ENCODE results near the gene WDR7.
"Not testable (repeated sequence)": the region's sequence is repeated elsewhere in the genome, so short reads cannot be mapped to it uniquely, and the experiment has no call there.

Gene WDR7

DNA sequence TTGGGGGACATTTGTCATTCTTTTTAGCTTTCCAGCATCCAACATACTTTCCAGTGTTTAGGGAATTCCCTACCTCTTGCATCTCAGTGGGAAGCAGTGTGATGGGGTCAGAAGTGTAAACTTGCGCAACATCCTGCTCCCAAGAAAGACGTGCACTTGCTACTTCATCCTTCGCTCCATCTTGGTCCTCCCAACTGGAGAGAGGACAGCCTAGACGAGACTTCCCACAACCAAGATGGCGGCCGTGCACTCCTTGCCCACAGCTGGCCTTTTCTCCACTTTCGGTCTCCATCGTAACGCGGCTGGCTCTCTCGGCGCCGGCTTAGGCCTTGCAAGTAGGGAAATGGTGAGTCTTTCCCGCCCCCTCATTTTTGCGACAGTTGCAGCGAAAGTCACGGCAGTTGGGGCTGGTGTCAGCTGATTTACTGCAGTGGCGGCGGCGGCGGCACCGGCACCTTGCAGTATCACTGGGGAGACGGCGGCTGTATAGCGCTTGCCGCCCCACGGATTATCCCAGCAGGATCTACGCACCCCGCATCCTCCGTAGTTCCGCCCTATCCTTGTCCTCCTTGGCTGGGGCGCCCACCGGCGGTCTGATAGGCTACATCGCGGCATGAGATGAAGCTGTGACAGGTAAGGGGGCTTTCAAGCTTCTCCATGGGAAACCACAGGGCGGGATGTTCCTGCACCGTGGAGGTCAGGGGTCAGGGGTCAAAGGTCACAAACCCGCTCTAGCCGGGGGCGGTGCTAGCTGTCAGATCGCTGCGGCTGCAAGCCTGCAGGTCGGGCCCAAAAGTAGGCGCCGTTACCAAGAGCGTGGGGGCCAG, at the start of gene WDR7:
Gene WDR7, plus strand, starts transcription at position 416 of the 827 bp plus-strand sequence. CDS start 21,157 bp downstream, outside the sequence.
- DNase-seq, result peak; percentile 97

DNA sequence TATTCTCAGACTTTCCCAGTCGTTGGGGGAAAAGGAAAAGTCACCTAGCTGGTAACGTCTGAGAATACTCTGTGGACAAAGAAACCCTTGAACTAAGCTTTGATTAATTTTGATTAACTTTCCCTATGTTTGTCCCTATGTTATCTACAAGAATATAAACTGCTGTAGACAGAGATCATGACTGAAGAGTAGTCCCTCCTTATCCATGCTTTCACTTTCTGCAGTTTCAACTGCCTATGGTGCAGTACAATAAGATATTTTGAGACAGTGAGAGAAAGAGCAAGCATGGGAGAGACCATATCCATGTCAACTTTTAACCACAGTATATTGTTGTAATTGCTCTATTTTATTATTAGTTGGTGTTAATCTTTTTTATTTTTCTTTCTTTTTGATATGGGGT, 44.5 kb upstream of the WDR7 start:
- DNase-seq, result no peak

DNA sequence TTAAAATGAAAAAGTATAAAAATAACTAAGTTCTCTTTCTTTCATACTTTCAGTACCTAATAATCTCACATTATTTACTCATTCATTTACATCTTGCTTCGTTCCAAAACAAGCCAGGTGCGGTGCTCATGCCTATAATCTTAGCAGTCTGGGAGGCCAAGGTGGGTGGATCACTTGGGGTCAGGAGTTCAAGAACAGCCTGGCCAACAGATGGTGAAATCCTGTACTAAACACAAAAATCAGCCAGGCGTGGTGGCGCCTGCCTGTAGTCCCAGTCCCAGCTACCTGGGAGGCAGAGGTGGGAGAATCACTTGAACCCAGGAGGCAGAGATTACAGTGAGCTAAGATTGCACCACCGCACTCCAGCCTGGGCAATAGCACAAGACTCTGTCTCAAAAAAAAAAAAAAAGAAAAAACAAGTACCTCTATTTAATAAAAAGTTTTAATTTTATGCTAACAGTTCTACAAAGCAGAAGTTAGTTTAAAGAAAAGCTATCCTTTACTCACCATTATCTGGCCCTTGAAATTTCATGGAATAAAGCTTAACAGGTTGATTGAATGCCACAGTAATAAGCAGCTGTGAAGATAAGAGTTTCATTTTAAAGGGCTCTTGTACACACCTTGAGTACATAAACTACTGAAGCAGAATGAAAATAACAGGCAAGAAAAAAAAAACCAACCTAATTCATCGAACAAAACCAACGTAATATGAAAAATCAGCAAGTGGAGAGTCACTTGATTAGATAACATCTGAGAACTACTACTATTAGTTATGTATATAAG, 35.2 kb upstream of the WDR7 start:
- DNase-seq, result no peak

DNA sequence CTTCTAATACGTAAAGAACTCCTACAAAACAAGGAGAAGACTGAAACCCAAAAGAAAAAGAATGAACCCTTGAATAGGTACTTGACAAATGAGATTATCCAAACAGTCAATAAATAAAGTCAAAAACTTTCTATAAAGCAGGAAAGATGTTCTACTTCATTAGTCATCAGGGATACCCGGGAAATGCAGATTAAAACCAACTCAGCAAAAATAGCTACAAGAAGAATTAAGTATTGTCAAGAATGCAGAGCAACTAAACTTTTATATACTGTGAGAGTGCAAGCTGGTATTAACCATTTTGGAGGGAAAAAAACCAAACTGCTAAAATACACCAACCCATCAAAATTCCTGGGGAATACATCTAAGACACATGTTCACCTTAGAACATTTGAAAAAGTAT, 23.2 kb upstream of the WDR7 start:
- no peak for DNase-seq

DNA sequence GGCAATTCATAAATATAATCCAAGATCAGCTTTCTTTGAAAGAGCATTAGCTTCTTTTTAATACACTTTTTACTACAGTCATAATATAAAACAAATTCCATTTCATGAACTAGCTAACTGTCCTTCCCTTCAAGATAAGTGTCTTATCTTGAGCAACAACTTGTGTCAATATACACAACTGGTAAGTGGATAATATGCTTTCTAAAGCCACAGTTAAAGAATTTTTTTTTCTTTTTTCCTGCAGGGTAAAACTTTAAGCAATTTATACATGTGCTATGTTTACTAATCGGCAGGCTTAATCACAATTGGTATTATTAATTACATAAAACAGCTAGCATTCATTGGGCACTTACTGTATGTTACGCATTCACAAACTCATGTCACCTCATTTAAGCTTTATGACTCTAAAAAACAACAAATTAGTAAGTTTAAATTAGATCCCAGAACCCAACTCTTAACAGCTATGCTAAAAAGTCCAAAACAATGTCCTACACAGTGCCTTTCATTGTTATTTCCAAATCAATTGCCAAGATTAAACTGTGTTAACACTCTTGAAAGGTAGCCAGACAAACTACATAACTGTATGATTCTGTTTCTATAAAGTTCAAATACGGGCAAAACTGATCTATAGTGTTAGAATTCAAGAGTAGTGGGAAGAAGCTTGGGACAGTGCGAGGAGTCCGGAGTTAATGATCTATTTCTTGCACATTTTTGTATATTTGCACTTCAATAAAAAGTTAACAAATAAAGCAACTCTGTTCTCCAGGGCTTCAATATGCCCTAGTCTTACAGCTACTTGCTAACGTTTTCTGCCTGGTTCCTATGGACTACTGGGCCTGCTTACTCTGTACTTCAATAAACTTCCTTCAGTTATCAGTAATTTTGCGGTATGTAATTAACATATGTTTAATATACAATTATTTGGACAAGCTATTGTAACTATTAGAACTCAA, 18.8 kb upstream of the WDR7 start:
- DNase-seq, result no peak

DNA sequence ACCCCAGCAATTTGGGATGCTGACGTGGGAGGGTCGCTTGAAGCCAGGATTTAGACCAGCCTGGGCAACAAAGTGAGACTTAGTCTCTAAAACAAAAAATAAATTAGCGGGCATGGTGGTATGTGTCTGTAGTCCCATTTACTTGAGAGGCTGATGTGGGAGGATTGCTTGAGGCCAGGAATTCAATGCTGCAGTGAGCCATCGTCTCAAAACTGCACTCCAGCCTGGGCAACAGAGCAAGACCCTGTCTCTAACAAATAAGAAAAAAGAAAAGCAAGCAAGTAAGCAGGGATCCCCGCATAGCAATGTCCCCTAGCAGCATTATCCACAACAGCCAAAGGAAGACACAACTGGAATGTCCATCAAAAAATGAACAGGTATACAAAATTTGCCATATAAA, 16.2 kb upstream of the WDR7 start:
- no peak for DNase-seq

DNA sequence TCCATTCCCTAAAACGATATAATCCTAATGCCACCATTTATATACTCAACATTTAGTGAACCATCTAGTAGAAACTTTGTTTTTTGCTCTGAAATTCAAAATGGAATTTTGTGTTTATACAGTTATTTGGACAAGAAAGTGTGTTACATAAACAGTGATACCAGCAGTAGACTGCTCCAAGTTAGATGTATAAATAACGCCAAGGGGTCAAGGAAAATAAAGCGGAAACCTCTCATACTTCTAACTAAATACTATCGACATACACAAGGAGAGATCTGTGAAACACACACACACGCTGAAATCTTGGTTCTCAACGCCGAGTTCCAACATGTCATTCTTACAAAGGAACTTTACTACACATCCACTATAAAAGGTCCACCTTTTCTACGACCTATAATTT, 14.0 kb upstream of the WDR7 start:
- DNase-seq, result no peak

DNA sequence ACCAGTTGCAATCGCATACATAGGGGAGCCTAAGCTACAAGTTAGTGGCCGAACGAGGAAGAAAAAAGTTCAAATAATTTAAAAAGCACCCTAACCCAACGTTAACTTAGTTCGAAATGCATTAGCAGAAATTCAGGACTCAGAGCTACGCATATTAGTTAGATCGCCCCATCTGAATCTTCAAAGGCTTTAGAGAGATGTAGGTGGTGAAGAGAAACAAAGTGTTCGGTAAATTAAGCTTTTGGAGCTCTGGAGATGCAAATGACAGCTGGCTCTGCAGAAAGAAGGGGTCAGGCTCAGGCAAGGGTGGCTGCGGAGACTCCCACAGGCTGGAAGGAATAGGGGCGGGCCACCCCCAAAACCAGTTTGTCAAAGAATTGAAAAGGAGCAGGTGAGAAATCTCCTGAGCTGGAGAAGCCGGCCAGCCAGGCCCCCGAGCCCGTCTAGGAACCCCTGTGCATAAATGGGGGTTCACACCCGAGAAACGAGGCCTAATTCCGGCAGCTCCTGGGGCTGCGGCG, 13.4 kb upstream of the WDR7 start:
- peak; percentile 16 for DNase-seq

DNA sequence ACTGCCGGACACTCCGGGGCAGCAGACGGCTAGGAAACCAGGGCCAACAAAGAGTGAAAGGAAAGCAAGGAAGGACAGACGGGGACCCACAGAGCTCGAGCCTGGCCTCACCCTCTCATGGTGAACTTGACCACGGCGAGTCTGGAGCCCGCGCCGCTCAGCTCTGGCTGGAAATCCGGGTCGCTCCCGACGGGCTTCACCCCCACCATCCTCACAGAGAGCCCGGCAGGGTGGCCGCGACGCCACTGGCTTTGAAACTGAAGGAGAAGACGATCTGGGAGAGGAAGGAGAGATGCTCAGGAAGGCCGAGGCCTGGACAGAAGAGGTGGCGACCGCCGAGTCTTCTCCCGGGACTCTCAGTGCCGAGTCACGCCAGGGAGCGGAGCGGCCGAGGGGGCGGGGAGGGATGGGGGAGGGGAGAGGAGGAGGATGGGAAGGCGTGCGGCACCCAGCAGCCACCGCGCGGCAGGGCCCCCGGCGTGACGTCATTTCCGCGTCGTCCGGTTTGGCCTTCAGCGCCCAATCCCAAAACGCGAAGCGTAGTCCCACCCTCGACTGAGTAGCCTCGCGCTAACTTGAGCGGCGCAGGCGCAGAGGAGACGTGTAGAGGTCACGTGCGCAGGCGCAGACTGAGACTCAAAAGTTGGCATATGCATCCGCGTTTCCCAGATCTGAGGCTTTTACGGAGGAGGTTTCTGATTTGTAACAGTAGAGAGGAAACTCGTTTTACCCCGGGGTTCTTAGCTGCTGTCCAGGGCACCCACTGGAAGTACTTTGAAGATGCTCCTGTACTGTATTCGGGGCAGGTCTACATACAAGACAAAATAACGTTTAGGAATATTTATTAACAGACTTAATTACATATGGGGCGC, 12.7 kb upstream of the WDR7 start, which contains the start of gene TXNL1:
Gene TXNL1, minus strand, starts transcription at position 361 of the 872 bp plus-strand sequence. Its CDS starts 152 bp downstream, at position 209.
- peak; percentile 99 for DNase-seq

DNA sequence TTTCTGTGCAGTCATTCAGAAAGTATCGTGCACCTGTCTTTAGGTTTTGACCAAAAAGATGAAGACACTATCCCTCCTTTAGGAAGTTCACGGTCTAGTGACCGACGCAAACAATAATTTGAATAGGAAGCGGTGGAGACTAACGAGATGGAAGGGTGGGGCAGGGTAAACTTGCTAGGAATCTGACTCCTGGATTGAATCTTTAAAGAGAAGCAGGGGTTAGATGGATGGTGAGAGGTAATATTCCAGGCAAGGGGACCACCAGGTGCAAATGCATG, 12.1 kb upstream of the WDR7 start:
- no peak for DNase-seq

DNA sequence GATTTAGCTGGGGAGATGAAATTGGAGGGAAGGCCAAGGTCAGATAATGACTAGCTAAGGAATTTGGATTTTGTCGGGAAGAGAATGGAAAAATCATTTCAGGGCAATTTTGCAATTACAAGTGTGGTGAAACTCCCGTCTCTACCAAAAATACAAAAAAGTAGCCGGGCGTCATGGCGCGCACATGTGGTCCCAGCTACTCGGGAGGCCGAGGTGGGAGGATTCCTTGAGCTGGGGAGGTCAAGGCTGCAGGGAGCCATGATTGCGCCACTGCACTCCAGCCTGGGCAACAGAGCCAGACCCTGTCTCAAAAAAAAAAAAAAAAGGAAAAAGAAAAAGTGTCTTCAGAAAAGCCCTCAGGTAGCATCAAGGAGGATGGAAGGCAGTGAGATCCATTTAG, 11.6 kb upstream of the WDR7 start:
- DNase-seq, result no peak

DNA sequence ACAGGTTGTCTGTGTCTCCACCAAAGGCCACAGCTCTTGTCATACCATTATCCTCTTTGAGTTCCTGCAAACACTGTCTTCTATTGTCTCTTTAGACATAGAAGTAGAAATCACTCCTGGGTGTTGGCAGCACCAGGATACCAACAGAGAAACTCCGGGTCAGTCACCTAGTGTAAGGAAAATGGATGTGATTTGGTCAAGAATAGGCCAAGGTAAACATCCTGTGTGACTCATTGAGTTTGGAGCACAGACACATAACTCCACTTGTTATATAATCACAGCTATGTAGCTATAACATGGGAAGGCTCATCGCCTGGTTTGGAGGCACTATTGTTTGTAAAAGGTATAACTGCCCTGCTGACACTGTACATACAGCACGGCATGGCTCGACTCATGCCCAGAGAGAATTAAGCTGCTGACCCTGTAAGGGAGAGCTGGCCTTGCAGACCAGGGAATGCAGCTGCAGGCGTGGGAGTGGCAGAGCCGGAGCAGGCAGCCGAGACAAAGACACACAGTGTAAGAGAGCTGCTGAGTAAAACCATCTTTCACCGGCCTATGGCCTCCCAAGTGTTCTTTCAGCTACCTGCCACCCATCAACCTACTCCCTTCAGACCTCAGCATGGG, 9.3 kb upstream of the WDR7 start:
- DNase-seq, result no peak

DNA sequence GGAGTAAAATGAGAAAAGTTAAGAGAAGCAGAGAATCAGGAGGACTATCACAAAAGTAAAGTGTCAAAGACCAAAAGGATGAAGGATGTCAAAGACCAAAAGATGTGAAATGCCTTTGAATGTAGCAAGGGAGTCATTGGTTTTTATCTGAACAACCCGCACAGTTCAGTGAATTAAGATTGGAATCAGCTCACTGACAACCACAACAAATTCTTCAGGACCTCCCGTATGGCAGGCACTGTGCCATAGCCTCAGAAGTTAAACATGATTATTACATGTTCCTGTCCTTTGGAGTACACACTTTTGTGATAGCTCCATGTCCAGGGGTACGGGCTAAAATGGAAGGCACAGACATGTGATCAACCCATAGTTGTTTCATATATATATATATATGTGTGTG, 7.8 kb upstream of the WDR7 start:
- DNase-seq, result no peak

DNA sequence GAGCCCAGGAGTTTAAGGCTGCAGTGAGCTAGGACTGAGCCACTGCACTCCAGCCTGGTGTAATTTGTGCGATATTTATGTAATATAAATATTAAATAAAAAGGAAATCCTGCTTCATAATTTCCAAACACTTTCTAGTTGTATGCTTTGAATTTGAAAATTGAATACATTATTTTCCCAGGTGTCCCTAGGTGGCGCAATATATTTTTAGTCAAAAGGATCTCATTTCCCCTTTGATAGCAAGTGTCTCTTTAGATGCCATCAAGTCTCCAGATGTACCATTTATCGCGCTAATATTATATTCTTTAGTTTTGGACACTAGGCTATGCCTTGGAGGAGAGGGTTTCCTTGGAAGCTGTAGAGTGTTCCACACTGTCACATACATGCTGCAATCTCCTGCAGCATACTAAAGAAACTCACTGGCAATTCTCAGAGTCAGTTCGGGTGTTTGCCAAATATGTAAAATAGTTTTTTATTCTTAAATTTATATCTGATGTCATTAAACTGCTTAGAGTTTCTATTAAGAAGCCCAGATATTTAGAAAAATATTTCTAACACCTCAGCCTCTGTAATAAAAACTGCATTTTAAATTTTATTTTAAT, 5.6 kb upstream of the WDR7 start:
- DNase-seq, result peak; percentile 47

DNA sequence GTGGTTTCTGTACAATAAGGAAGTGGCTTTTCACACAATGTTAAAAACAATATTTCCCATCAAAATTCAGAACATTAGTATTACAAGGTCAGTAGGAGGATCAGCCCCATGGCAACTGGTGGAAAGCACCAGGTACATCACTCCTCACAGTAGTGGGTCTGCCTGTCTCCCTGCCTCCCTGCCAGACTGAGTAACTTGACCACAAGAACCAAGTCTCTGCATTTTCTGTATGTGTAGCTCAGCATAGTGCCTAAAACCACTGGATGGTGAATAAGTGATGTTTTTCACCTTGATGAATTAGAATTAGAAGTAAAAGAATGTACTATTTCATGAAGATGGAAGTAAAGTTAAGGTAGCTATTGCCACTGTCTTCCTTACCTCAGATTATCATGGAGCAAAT, 4.1 kb upstream of the WDR7 start:
- no peak for DNase-seq

DNA sequence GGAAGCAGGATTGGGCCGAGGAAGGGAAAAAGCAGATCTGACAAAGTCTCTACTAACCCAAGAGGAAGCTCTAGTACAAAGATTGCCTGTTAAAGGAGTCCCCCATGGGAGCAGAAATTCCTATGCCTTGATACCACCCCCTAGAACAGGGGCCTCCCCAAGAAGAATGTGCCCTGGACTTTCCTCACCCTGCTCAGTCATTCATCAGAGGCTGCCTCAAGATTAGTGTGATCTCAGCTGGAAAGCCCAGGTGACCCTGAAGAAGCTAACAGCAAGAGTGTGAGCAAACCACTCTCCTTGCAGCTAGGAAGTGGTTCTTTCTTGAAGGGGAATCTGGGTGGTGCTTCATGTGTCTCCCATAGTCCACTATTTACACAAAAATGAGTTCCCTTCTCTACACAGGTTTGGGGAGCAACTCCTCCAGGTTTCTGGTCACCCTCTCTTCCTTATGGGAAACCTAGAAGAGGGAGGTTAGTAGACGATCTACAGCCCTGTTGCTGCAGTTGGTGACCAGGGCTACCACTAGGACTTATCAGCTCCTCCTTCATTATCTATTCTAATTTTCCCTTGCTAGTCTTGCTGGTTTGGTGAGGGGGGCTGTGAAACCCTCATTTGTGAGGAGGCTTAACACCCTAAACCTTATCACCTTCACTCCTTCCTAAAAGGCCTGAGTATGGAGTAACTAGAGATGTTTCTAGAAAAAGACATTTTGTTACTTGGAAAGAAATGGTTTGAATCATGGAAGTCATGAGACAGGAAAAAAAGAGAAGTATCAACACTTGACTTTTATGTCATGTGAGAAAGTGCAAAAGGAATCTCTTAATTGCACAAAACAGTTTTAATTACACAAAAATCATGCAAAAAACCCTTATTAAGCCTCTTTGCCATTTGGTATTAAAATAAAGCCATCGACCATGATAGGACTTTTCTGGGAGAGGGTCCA, 2.9 kb upstream of the WDR7 start:
- DNase-seq, result no peak

DNA sequence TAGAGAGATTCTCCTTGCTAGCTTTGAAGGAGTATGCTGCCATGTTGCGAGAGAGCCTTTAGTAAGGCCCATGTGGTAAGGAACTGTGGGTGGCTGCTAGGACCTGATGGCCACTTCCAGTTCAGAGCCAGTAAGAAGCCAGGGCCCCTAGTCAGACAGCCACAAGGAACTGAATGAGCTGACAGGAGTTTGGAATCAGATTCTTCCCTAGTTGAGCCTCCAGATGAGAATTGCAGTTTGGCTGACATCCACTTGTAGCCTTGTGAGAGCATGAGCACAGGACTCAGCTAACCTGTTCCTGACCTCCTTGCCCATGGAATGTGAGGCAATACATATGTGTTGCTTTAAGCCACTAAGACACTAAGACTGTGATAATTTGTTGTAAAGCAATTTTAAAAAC, 1.2 kb upstream of the WDR7 start:
- DNase-seq, result no peak

DNA sequence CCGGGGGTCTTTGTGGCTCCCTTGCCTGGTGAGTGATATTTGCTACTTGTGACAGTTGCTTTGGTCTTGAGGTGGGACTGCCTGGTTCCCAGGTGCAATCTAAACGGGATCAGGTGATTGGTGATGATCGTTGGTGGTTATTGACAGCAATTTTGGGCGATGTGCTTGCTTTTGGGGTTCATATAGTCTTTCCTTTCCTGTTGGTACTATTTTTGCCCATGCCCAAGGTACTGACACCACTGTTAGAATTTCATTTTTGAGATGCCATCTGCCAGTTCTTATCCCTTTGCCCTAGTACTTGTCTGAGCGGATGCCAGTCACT, 573 bp downstream of the WDR7 start:
- DNase-seq, result no peak

DNA sequence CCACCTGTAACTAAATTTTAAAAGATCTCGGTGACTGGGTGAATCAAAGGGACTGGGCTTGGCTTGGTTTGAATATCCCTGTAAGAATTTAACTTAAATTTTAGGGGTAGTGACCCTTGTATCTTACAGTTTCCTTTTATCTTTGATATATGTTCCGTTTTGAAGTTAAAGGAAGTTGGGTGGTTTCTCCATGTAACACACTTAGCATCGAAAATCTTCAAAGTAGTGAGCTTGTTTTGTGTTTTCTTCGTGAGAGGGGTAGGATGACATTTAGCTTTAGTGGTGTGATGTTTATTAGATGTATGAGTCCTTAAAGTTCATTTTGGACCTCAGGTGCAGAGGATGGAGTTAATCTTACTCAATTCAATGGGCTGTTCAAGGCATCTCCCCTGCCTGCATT, 1.6 kb downstream of the WDR7 start:
- peak; percentile 32 for DNase-seq

DNA sequence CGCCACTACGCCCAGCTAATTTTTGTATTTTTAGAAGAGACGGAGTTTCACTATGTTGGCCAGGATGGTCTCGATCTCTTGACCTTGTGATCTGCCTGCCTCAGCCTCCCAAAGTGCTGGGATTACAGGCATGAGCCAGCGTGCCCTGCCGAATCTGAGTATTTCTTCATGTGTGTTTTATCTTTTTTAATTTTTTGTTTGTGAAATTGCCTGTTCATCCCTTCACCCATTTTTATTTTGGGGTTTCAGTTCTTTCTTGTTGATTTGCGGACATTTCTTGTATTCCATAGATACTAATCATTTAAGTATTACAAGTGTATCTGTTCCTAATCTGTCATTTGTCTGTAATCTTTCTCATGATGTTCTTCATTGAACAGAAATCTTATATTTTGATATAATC, 3.1 kb downstream of the WDR7 start:
- DNase-seq, result not testable (repeated sequence)

Data from CD4-positive, alpha-beta T cell treated with Interleukin-21 for 1 hour (primary cell).